ENCODE data around the gene UBR4. TPM values are rescaled to one million over a fixed set of nuclear protein-coding genes. Genes with fewer than 3 reads are reported as not detected.

The UBR4 gene
- total and polyA plus RNA-seq, 2 of the 8 experiments (the other 6 are each of a cell fraction or from before 2014, with no cell fraction given) = 139 to 152 TPM

- no peak for TF ChIP-seq EZH2 (IDR thresholded peaks at IDR 0.05; ENCODE audit: low read depth, low read length, severe bottlenecking)
- TF ChIP-seq EP300 (IDR thresholded peaks at IDR 0.05; ENCODE audit: borderline replicate concordance in 1 of 2, low read depth in 2 of 2, low read length in 2 of 2) = no peak
Observed at GRCh38 chr1:19038732-19039131, 171.3 kb downstream of the UBR4 start (continued).
